Liver (tissue), 3 donors: ENCODE results near the gene CXCR6.

Source experiments
- ATF3 ChIP-seq: IDR thresholded peaks from 2 replicates; pipeline ENCODE4 v1.6.1; 2016; ENCODE audit warnings: antibody characterized with exemption
- CTCF ChIP-seq: fragments of 150-350 bp; IDR thresholded peaks from 2 replicates; pipeline ENCODE4 v1.5.1; 2017; ENCODE audit warnings: improper control_type of control experiment, low read depth, low read length; ENCODE audit not compliant: missing input control
- EGR1 ChIP-seq, 2 donors: IDR thresholded peaks; 2 replicates each; pipeline ENCODE4 v1.6.1; 2016 to 2018; ENCODE audit warnings: antibody characterized with exemption in 2 of 2, low read depth in 2 of 2
- GABPA ChIP-seq, 2 donors: IDR thresholded peaks in 1 of 2; conservative IDR thresholded peaks in 1 of 2; 2 replicates each; pipeline ENCODE4 v1.6.1; 2016; ENCODE audit warnings: antibody characterized with exemption in 2 of 2, mild to moderate bottlenecking in 1 of 2, moderate library complexity in 1 of 2
- JUND ChIP-seq, 2 donors: IDR thresholded peaks; 2 replicates each; pipeline ENCODE4 v1.6.1; 2016; ENCODE audit warnings: antibody characterized with exemption in 2 of 2
- RAD21 ChIP-seq, 2 donors: IDR thresholded peaks; 2 replicates each; pipeline ENCODE4 v1.6.1; 2016; ENCODE audit warnings: antibody characterized with exemption in 2 of 2, mild to moderate bottlenecking in 2 of 2
- RXRA ChIP-seq, 2 donors: IDR thresholded peaks; 2 replicates each; pipeline ENCODE4 v1.6.1; 2017 to 2018; ENCODE audit warnings: antibody characterized with exemption in 2 of 2, mild to moderate bottlenecking in 1 of 2
- SP1 ChIP-seq: IDR thresholded peaks from 2 replicates; pipeline ENCODE4 v1.6.1; 2018; ENCODE audit warnings: antibody characterized with exemption, mild to moderate bottlenecking
- TAF1 ChIP-seq: conservative IDR thresholded peaks from 2 replicates; pipeline ENCODE4 v1.6.1; 2016; ENCODE audit warnings: antibody characterized with exemption, mild to moderate bottlenecking
- YY1 ChIP-seq: IDR thresholded peaks from 2 replicates; pipeline ENCODE4 v1.6.1; 2016; ENCODE audit warnings: antibody characterized with exemption, mild to moderate bottlenecking
- TF ChIP-seq, protein P1 (sequence below): IDR thresholded peaks from 2 replicates; pipeline ENCODE4 v1.6.1; 2016; ENCODE audit warnings: antibody characterized with exemption
- donor health status: healthy.
- donor health status: healthy.

- no peak for TF ChIP-seq CTCF
- peak; percentile 97 for TF ChIP-seq YY1
- TF ChIP-seq TAF1: peak; percentile 69
- no peak for TF ChIP-seq ATF3
- TF ChIP-seq, protein P1, sequence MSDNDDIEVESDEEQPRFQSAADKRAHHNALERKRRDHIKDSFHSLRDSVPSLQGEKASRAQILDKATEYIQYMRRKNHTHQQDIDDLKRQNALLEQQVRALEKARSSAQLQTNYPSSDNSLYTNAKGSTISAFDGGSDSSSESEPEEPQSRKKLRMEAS: peak; percentile 90
- TF ChIP-seq RXRA (IDR thresholded peaks at IDR 0.05): peak in 1 of 2 donors; percentile 47
- TF ChIP-seq RAD21 (IDR thresholded peaks at IDR 0.05): peak in 1 of 2 donors; percentile 17
- peak; percentile 14 to 70 for TF ChIP-seq EGR1 (IDR thresholded peaks at IDR 0.05; ENCODE audit: low read depth in 2 of 2)
- TF ChIP-seq GABPA (IDR thresholded peaks at IDR 0.05 in 1 of 2, conservative IDR thresholded peaks at IDR 0.05 in 1 of 2): no peak
- peak; percentile 52 for TF ChIP-seq SP1
- no peak for TF ChIP-seq JUND (IDR thresholded peaks at IDR 0.05)
Observed at GRCh38 chr3:45995236-45996192, 52.2 kb downstream of the CXCR6 start, which contains the start of gene FYCO1.
